Pancreas (tissue), 10 donors: ENCODE data around the gene GPR139. TPM values are rescaled to one million over a fixed set of nuclear protein-coding genes. Genes with fewer than 3 reads are reported as not detected.

ENCODE experiments used
- ATAC-seq, 4 donors: fragments of 200-7000 bp; cut with Tn5 transposase; one replicate each; pipeline versions ENCODE4 v1.8.0 to v1.9.1; 2020; ENCODE audit warnings: mild to moderate bottlenecking in 4 of 4, moderate library complexity in 4 of 4
- DNase-seq, 6 donors: peaks; one replicate each; pipeline ENCODE4 v3.0.0-alpha.2; 2020
- FAIRE-seq: peaks from 2 replicates; lab custom pipeline; 2012; peaks lifted over from hg19 to GRCh38; lab: Jason Lieb, UNC
- H3K27ac ChIP-seq, 4 donors: fragments of 200-600 bp; sonication (generic); 1 replicate in 3 of 4; 2 replicates in 1 of 4; pipeline versions ENCODE4 v1.5.0 to v1.8.0; 2020
- H3K27me3 ChIP-seq, 4 donors: fragments of 200-600 bp; one replicate each; pipeline ENCODE4 v1.8.0; 2021
- H3K36me3 ChIP-seq, 3 donors: fragments of 200-600 bp; sonication (generic) in 1 of 3; one replicate each; pipeline versions ENCODE4 v1.5.0 to v1.8.0; 2020 to 2021
- H3K4me1 ChIP-seq, 3 donors: fragments of 200-600 bp; one replicate each; pipeline ENCODE4 v1.8.0; 2021
- H3K4me3 ChIP-seq, 4 donors: fragments of 200-600 bp; sonication (generic) in 2 of 4; one replicate each; pipeline versions ENCODE4 v1.5.0 to v1.8.0; 2020 to 2021
- H3K9me3 ChIP-seq, 4 donors: fragments of 200-600 bp; one replicate each; pipeline ENCODE4 v1.8.0; 2021
- WGBS, 2 donors: extraction: QIAGEN DNeasy Blood & Tissue Kit; methylation state at CpG; one replicate each; pipeline ENCODE4 v1.1.7; 2013; 5-methylcytosine and 5-hydroxymethylcytosine counted together
- intact Hi-C, 3 donors: fragments of 100-400 bp; cut with DNase I; formaldehyde crosslinking; loops; one replicate each; pipeline versions ENCODE4 v1.11.1 to v1.14.2; 2022
- polyA plus RNA-seq, 2 donors: library from polyadenylated mRNA; stranded (reverse); fragments of 200-250 nt; gene quantifications; one replicate each; pipeline ENCODE4 v1.2.3, GENCODE V29; 2013
- total RNA-seq, 6 donors: library from RNA; stranded (reverse); fragmentation: NEBNext Ultra II Directional in 4 of 6; extraction: Animal tissue kit (Norgen Biotek cat#: 25700) in 4 of 6; gene quantifications; one replicate each; pipeline versions ENCODE4 v1.2.1 to v1.2.4, GENCODE V29; 2021 to 2023
- TF ChIP-seq, protein P1 (sequence below), 4 donors: fragments of 200-600 bp; sonication (generic) in 3 of 4; IDR thresholded peaks; one replicate each; pipeline versions ENCODE4 v1.5.0 to v1.8.0; 2021; ENCODE audit warnings: antibody characterized with exemption in 4 of 4
- donor health status: healthy with polysubstance abuse.
- donor health status: DM: no; HTN: no; CAD: no; lungs with moderate emphysema.
- donor health status: DM: no; HTN: no; CAD: no.
- donor health status: control.
- donor health status: control.
- donor health status: Bipolar disorder and iron deficiency.
- donor health status: DM: yes; HTN: yes; CAD: no.
- donor health status: DM: no; HTN: no; CAD: no.
- donor health status: DM: no; HTN: no; CAD: no.
- donor health status: DM: yes; HTN: yes; CAD: no.

GPR139 gene
- total and polyA plus RNA-seq, 8 donors = not detected

DNA sequence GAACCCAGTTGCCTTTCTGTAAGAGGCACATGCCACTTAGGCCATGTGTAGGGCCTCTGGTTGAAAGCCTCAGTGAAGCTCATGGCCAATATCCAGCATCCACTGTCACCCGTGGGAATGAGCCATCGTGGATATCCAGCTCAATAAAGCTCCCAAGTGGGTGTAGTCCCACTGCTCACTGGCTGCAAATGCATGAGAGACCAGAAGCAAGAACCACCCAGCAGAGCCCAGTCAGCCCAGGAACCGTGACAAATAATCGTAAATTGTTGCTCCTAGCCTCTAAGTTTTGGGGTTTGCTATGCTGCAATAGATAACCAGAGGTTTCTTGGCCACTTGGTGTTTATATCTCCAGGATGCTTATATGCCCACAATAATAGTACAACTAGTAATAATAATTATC is 33.7 kb downstream of the GPR139 start:
- TF ChIP-seq, protein P1, sequence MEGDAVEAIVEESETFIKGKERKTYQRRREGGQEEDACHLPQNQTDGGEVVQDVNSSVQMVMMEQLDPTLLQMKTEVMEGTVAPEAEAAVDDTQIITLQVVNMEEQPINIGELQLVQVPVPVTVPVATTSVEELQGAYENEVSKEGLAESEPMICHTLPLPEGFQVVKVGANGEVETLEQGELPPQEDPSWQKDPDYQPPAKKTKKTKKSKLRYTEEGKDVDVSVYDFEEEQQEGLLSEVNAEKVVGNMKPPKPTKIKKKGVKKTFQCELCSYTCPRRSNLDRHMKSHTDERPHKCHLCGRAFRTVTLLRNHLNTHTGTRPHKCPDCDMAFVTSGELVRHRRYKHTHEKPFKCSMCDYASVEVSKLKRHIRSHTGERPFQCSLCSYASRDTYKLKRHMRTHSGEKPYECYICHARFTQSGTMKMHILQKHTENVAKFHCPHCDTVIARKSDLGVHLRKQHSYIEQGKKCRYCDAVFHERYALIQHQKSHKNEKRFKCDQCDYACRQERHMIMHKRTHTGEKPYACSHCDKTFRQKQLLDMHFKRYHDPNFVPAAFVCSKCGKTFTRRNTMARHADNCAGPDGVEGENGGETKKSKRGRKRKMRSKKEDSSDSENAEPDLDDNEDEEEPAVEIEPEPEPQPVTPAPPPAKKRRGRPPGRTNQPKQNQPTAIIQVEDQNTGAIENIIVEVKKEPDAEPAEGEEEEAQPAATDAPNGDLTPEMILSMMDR (IDR thresholded peaks at IDR 0.05) = no peak
- peaks cover 0 to 3% (median 0%) of the 10 kb centered on the region in 4 donors for H3K27me3 ChIP-seq
- intact Hi-C loops = no loop called here
- no peaks in the 10 kb centered on the region for H3K4me1 ChIP-seq
- no peak overlapping the region for H3K27ac ChIP-seq
- no peak for ATAC-seq
- no peak for FAIRE-seq
- DNase-seq = no peak
- no peaks in the 10 kb centered on the region for H3K9me3 ChIP-seq
- no peaks in the 10 kb centered on the region for H3K36me3 ChIP-seq
- 55 to 62% methylated on average over 4 of the region's 4 CpGs for WGBS, 2 donors
- H3K4me3 ChIP-seq = no peak overlapping the region

DNA sequence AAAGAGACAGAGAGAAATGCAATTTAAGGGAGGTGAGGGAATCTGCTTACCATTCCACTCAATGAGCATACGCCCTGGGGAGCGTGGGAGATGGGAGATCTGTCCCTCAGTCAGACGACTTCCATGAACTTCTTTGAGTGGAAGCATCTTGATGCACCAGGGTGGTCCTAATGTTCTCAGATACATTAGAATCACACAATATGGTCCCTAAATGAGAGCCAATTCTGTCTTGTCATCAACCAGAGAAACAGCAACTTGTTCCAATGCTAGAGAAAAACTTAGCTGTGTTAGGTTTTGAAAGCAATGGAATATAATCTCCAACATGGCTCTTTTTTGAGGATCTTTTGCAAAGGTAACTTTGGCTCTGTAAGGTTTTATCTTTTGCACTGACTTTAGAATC is 44.1 kb downstream of the GPR139 start:
- Histone ChIP-seq H3K27me3 (no peaks in the 10 kb centered on the region), H3K9me3 (no peaks in the 10 kb centered on the region), H3K36me3 (no peaks in the 10 kb centered on the region), H3K4me3 (no peak overlapping the region), H3K4me1 (no peaks in the 10 kb centered on the region), H3K27ac (no peak overlapping the region)
- ATAC-seq (no peak), DNase-seq (no peak), FAIRE-seq (no peak)
- intact Hi-C loops = no loop called here
- TF ChIP-seq, protein P1 (IDR thresholded peaks at IDR 0.05) = no peak
- 61 to 70% methylated on average over 3 of the region's 3 CpGs for WGBS, 2 donors

DNA sequence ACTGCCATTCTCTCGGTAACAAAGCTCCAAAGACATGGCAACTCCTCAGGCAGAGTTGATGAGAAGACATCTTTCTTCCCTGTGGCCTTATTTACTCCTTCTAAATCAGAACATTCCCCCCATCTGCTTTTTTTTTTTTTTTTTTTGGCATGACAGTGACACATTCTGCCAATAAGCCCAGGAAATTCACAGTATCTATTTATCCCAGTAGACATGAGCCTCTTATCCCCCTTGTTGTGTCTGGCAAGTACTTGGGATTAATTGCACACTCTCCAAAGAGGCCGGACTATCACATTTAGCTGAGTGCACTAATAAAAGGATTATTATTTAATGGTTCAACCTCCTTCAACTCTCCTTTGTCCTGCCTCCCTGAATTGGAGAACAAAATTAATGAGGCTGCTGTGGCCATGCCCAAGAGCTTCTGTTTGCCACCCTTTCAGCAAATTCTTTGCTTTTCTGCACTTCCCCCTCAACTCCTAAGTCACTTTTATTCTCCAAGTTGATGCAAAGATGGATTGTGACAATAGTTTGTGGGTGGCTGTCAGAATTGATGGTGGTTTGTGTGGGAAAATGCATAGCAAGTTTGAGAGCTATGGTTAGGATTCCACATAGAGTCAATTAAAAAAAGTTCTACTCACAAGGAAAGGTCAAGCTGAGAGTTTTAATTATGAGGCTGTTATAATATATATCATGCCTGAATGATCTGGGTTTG is 47.2 kb downstream of the GPR139 start:
- no peaks in the 10 kb centered on the region for H3K9me3 ChIP-seq
- TF ChIP-seq, protein P1 (IDR thresholded peaks at IDR 0.05) = no peak
- WGBS, 2 donors = 21 to 33% methylated on average over 2 of the region's 2 CpGs
- no peaks in the 10 kb centered on the region for H3K4me1 ChIP-seq
- no peak overlapping the region for H3K4me3 ChIP-seq
- H3K36me3 ChIP-seq = no peaks in the 10 kb centered on the region
- no peak overlapping the region for H3K27ac ChIP-seq
- DNase-seq (no peak), ATAC-seq (no peak), FAIRE-seq (no peak)
- intact Hi-C loops = no loop called here
- H3K27me3 ChIP-seq = no peaks in the 10 kb centered on the region

DNA sequence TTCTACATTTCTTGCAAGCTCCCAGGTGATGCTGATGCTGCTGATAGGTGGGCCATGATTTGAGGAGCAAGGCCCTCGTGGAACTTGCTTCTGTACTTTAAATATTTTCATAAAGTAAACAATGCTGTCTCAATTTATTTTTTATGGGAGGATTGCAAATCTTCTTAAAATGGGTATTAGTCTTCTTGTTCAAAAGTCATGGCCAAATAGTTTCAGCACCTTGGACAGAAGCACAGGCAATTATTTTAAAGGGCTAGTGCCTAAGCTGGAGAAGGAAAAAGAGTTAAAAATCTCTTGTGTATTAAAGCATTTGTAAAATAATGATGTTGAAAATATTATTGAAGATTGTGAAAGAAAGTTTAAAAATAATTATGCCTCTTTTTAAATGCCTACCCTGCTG is 50.5 kb downstream of the GPR139 start:
- no peaks in the 10 kb centered on the region for H3K36me3 ChIP-seq
- no peak overlapping the region for H3K27ac ChIP-seq
- intact Hi-C loops = no loop called here
- H3K9me3 ChIP-seq = no peaks in the 10 kb centered on the region
- H3K4me3 ChIP-seq = no peak overlapping the region
- H3K27me3 ChIP-seq = no peaks in the 10 kb centered on the region
- DNase-seq (no peak), ATAC-seq (no peak), FAIRE-seq (no peak)
- TF ChIP-seq, protein P1 (IDR thresholded peaks at IDR 0.05) = no peak
- H3K4me1 ChIP-seq = no peaks in the 10 kb centered on the region
- WGBS, 2 donors = 2 to 9% methylated on average over 1 of the region's 1 CpG

DNA sequence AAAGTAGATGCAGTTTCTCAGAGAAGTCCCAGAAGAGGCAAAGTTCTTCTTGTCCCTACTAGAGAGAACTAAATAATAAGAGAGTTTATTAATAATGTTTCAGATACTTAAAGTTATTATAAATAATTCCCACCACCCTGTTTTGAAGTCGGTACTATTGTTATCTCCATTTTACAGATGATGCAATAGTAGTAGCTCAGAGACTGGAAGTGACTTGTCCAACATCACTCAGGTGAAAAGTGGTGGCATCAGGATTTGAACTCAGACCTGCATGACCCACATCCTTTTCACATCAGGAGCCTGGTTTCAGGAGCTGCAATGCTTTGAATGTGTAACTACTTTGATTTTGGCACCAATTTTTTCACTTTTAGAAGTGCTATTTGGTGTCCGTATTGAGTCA is 52.7 kb downstream of the GPR139 start:
- intact Hi-C loops = no loop called here
- no peak for FAIRE-seq
- TF ChIP-seq, protein P1 (IDR thresholded peaks at IDR 0.05) = no peak
- Histone ChIP-seq H3K9me3 (no peaks in the 10 kb centered on the region), H3K36me3 (no peaks in the 10 kb centered on the region), H3K4me1 (no peaks in the 10 kb centered on the region), H3K4me3 (no peak overlapping the region), H3K27ac (no peak overlapping the region), H3K27me3 (no peaks in the 10 kb centered on the region)
- ATAC-seq = no peak
- 48 to 81% methylated on average over 2 of the region's 2 CpGs for WGBS, 2 donors
- DNase-seq = no peak
